Esophagus mucosa (tissue), 1 donor: ENCODE data around the gene RNASEH2C. TPM values are rescaled to one million over a fixed set of nuclear protein-coding genes. Genes with fewer than 3 reads are reported as not detected.

Source experiments
- ATAC-seq: fragments of 200-7000 bp; cut with Tn5 transposase; one replicate; pipeline ENCODE4 v1.9.1; 2020
- total RNA-seq: library from RNA; stranded (reverse); gene quantifications from one replicate; pipeline ENCODE4 v1.2.4, GENCODE V29; 2023
- donor health status: DM: yes; HTN: yes; CAD: no.

RNASEH2C gene
- total RNA-seq, 1 donor from 2014 or later = 28.7 TPM

DNA sequence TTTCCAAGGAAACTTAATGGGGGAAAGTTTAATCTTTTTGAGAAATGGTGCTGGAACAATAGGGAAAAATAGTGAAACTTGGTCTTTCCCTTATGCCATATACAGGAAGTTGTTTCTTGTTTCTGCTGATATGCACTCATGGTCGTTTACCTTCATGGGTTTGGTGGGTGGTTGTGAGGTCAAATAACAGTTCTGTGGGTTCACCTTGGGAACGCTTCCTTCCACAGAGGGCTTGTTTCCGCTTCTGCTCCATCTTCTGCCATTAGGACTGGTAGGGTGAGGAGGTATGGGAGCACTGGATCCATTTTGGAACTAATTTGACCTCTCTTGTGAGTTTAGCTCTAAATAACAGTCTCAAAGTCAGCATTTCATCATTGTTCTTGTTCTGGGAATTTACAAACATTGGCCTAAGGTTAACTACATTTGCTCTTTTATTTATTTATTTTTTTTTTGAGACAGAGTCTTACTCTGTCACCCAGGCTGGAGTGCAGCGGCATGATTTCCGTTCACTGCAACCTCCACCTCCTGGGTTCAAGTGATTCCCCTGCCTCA lies 40.3 kb downstream of the RNASEH2C start:
- ATAC-seq = no peak

DNA sequence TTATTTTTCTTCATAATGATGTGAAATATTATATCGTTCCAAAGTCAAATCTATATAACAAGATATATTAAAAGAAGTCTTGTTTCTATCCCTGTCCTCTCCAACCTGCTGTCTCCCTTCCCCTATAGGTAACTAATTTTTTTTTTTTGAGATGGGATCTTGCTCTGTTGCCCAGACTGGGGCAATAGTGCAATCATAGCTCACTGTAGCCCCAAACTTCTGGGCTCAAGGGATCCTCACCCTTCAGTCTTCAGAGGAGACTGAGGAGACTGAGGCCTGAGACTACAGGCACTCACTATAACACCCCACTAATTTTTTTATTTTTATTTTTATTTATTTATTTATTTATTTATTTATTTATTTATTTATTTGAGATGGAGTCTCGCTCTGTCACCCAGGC lies 47.6 kb downstream of the RNASEH2C start:
- ATAC-seq = no peak

DNA sequence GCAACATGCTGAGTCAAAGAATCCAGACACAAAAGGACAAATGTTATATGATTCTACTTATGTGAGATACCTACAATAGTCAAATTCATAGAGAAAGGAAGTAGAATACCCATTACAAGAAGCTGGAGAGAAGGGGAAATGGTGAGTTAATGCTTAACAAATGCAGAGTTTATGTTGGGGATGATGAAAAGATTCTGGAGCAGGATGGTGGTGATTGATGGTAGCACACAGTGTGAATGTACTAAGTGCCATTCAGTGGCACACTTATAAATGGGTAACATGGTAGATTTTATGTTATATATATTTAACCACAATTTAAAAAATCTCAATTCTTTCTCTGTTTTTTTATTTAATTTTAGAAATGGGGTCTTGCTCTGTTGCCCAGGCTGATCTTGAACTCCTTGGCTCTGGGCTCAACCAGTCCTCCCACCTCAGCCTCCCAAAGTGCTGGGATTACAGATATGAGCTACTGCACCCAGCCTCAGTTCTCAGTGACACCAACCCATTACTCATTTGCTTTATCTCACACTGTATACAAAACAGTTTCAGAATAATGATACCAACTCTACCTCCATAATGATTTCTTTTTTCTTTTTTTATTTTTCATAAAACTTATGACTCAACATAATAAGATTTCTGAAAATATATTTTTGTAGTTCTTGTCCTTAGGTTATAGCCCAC lies 48.3 kb downstream of the RNASEH2C start:
- ATAC-seq = no peak

Other genes with a start within 250 kb of the RNASEH2C start
- gene MALAT1, start 221.8 kb downstream of the RNASEH2C start, total RNA-seq = 4,086 TPM
- 36.7 TPM for gene SCYL1, start 195.7 kb downstream of the RNASEH2C start, total RNA-seq
- 20.9 TPM for gene LTBP3, start 162.4 kb downstream of the RNASEH2C start, total RNA-seq
- 31.8 TPM for gene ZNRD2, start 150.3 kb downstream of the RNASEH2C start, total RNA-seq
- gene FAM89B, start 148.3 kb downstream of the RNASEH2C start, total RNA-seq = 25.9 TPM
- 52.6 TPM for gene EHBP1L1, start 144.7 kb downstream of the RNASEH2C start, total RNA-seq
- gene KCNK7, start 125.0 kb downstream of the RNASEH2C start, total RNA-seq = 20.2 TPM
- gene MAP3K11, start 106.6 kb downstream of the RNASEH2C start, total RNA-seq = 32.4 TPM
- 23.8 TPM for gene PCNX3, start 105.0 kb downstream of the RNASEH2C start, total RNA-seq
- gene SIPA1, start 82.7 kb downstream of the RNASEH2C start, total RNA-seq = 23.1 TPM
- 50.3 TPM for gene RELA, start 57.9 kb downstream of the RNASEH2C start, total RNA-seq
- gene KAT5, start 8.5 kb downstream of the RNASEH2C start, total RNA-seq = 47.3 TPM
- gene AP5B1, start 60.2 kb upstream of the RNASEH2C start, total RNA-seq = 18.2 TPM
- gene OVOL1, start 66.3 kb upstream of the RNASEH2C start, total RNA-seq = 49.0 TPM
- gene SNX32, start 113.2 kb upstream of the RNASEH2C start, total RNA-seq = 0.12 TPM
- 645 TPM for gene CFL1, start 137.4 kb upstream of the RNASEH2C start, total RNA-seq
- 20.4 TPM for gene MUS81, start 139.6 kb upstream of the RNASEH2C start, total RNA-seq
- gene EFEMP2, start 152.0 kb upstream of the RNASEH2C start, total RNA-seq = 4.6 TPM
- gene CTSW, start 159.0 kb upstream of the RNASEH2C start, total RNA-seq = not detected
- 42.3 TPM for gene FIBP, start 167.7 kb upstream of the RNASEH2C start, total RNA-seq
- 15.3 TPM for gene CCDC85B, start 169.9 kb upstream of the RNASEH2C start, total RNA-seq
- 28.9 TPM for gene FOSL1, start 179.6 kb upstream of the RNASEH2C start, total RNA-seq
- 16.9 TPM for gene C11orf68, start 198.3 kb upstream of the RNASEH2C start, total RNA-seq
- gene DRAP1, start 198.6 kb upstream of the RNASEH2C start, total RNA-seq = 76.2 TPM
- gene TSGA10IP, start 224.7 kb upstream of the RNASEH2C start, total RNA-seq = not detected
- 29.7 TPM for gene SART1, start 240.9 kb upstream of the RNASEH2C start, total RNA-seq